Measurements from ENCODE around the gene SIPA1L2.

- TF ChIP-seq SIN3A (IDR thresholded peaks at IDR 0.05; ENCODE audit: borderline replicate concordance, insufficient read depth, low read length) (no peak), TAF1 (IDR thresholded peaks at IDR 0.05; ENCODE audit: borderline replicate concordance, insufficient read depth, low read length) (no peak), POLR2AphosphoS5 (IDR thresholded peaks at IDR 0.05; ENCODE audit: low read depth, low read length) (no peak), REST (IDR thresholded peaks at IDR 0.05; ENCODE audit: insufficient read depth in 1 of 2, low read depth in 2 of 2, low read length in 2 of 2) (no peak)
Measured at GRCh38 chr1:232614811-232615210, 15.1 kb downstream of the SIPA1L2 start.

All from PFSK-1 (cell line).